Measurements from ENCODE around the gene BCR.

Gene BCR

GRCh38 chr22:23175817-23176644 is 4.3 kb upstream of the BCR start:
- DNase-seq (ENCODE audit: low read depth in 2 of 2, low spot score in 1 of 2) = no peak

- DNase-seq (ENCODE audit: low read depth in 2 of 2, low spot score in 1 of 2) = no peak
Observed at GRCh38 chr22:23176645-23177027, 3.7 kb upstream of the BCR start.

- no peak for DNase-seq (ENCODE audit: low read depth in 2 of 2, low spot score in 1 of 2)
Observed at GRCh38 chr22:23177197-23177596, 3.1 kb upstream of the BCR start.

- DNase-seq (ENCODE audit: low read depth in 2 of 2, low spot score in 1 of 2) = peak in 1 of 2 donors; percentile 34
Observed at GRCh38 chr22:23178512-23179254, 1.6 kb upstream of the BCR start.

- DNase-seq (ENCODE audit: low read depth in 2 of 2, low spot score in 1 of 2) = no peak
Observed at GRCh38 chr22:23179381-23180299, 669 bp upstream of the BCR start.

GRCh38 chr22:23180893-23181720 is 798 bp downstream of the BCR start:
- no peak for DNase-seq (ENCODE audit: low read depth in 2 of 2, low spot score in 1 of 2)

GRCh38 chr22:23181721-23182308 is 1.5 kb downstream of the BCR start:
- DNase-seq (ENCODE audit: low read depth in 2 of 2, low spot score in 1 of 2) = no peak

- DNase-seq (ENCODE audit: low read depth in 2 of 2, low spot score in 1 of 2) = no peak
Observed at GRCh38 chr22:23182309-23183060, 2.2 kb downstream of the BCR start.

- no peak for DNase-seq (ENCODE audit: low read depth in 2 of 2, low spot score in 1 of 2)
Observed at GRCh38 chr22:23183061-23183698, 2.9 kb downstream of the BCR start.

- no peak for DNase-seq (ENCODE audit: low read depth in 2 of 2, low spot score in 1 of 2)
Observed at GRCh38 chr22:23184100-23184763, 3.9 kb downstream of the BCR start.

GRCh38 chr22:23184764-23185113 is 4.4 kb downstream of the BCR start:
- no peak for DNase-seq (ENCODE audit: low read depth in 2 of 2, low spot score in 1 of 2)

- no peak for DNase-seq (ENCODE audit: low read depth in 2 of 2, low spot score in 1 of 2)
Observed at GRCh38 chr22:23187211-23187610, 6.9 kb downstream of the BCR start.

- DNase-seq (ENCODE audit: low read depth in 2 of 2, low spot score in 1 of 2) = no peak
Observed at GRCh38 chr22:23187871-23188700, 7.8 kb downstream of the BCR start.

- no peak for DNase-seq (ENCODE audit: low read depth in 2 of 2, low spot score in 1 of 2)
Observed at GRCh38 chr22:23190526-23190925, 10.2 kb downstream of the BCR start.

- DNase-seq (ENCODE audit: low read depth in 2 of 2, low spot score in 1 of 2) = no peak
Observed at GRCh38 chr22:23192133-23192532, 11.8 kb downstream of the BCR start.

GRCh38 chr22:23192558-23192957 is 12.2 kb downstream of the BCR start:
- no peak for DNase-seq (ENCODE audit: low read depth in 2 of 2, low spot score in 1 of 2)

GRCh38 chr22:23193196-23193827 is 13.0 kb downstream of the BCR start:
- no peak for DNase-seq (ENCODE audit: low read depth in 2 of 2, low spot score in 1 of 2)

Data from stimulated activated CD8-positive, alpha-beta memory T cell treated with anti-CD3 and anti-CD28 coated beads, Interleukin-4, amount 100 ng/mL, for 1 hour (primary cell).